HCT116 (cell line): Measurements from ENCODE around the gene C2orf78.

ENCODE experiments used
- EGR1 ChIP-seq: IDR thresholded peaks from 2 replicates; pipeline ENCODE4 v1.6.1; 2012; ENCODE audit warnings: low read depth
- ELF1 ChIP-seq: IDR thresholded peaks from 2 replicates; pipeline ENCODE4 v1.6.1; 2012; ENCODE audit warnings: low read depth, borderline replicate concordance
- EZH2 ChIP-seq: fragments of 200-600 bp; sonication (generic); IDR thresholded peaks from 2 replicates; pipeline ENCODE4 v1.6.1; 2017; ENCODE audit warnings: antibody characterized with exemption, mixed run types
- EZH2phosphoT487 ChIP-seq: fragments of 200-600 bp; IDR thresholded peaks from 2 replicates; pipeline ENCODE4 v1.6.1; 2018; ENCODE audit warnings: antibody characterized with exemption, borderline replicate concordance
- JUND ChIP-seq: IDR thresholded peaks from 2 replicates; pipeline ENCODE4 v1.6.1; 2012
- POLR2A ChIP-seq: IDR thresholded peaks from 2 replicates; pipeline ENCODE4 v1.7.0; 2011; ENCODE audit warnings: borderline replicate concordance; ENCODE audit not compliant: insufficient read depth, insufficient read length; ENCODE audit errors: extremely low read depth
- POLR2AphosphoS5 ChIP-seq: IDR thresholded peaks from 2 replicates; pipeline ENCODE4 v1.6.1; 2011; ENCODE audit warnings: mild to moderate bottlenecking, low read depth, low read length, moderate library complexity
- YY1 ChIP-seq: IDR thresholded peaks from 2 replicates; pipeline ENCODE4 v1.6.1; 2011; ENCODE audit warnings: low read length, low read depth, moderate library complexity, mild to moderate bottlenecking; ENCODE audit not compliant: insufficient replicate concordance; ENCODE audit errors: extremely low read depth
- ZFX ChIP-seq: fragments of 450-650 bp; IDR thresholded peaks from 2 replicates; pipeline ENCODE4 v1.6.1; 2017
- TF ChIP-seq, protein P1 (sequence below), 3 experiments: fragments of 200-600 bp in 1 of 3; sonication (generic) in 1 of 3; IDR thresholded peaks in 2 of 3; conservative IDR thresholded peaks in 1 of 3; 2 replicates each; pipeline ENCODE4 v1.5.1; 2012 to 2017; ENCODE audit warnings: low read depth in 2 of 3, low read length in 2 of 3, antibody characterized with exemption in 1 of 3, borderline replicate concordance in 1 of 3, control low read depth in 1 of 3, mild to moderate bottlenecking in 1 of 3, mixed read lengths in 1 of 3, mixed run types in 1 of 3, moderate library complexity in 1 of 3; ENCODE audit not compliant: insufficient read depth in 1 of 3
- TF ChIP-seq, protein P2 (sequence below): IDR thresholded peaks from 2 replicates; pipeline ENCODE4 v1.6.1; 2012
- TF ChIP-seq, protein P3 (sequence below): IDR thresholded peaks from 2 replicates; pipeline ENCODE4 v1.6.1; 2011; ENCODE audit warnings: mild to moderate bottlenecking, low read length, moderate library complexity; ENCODE audit not compliant: insufficient replicate concordance; ENCODE audit errors: extremely low read depth
- TF ChIP-seq, protein P4 (sequence below): IDR thresholded peaks from 2 replicates; pipeline ENCODE4 v1.6.1; 2012; ENCODE audit warnings: low read depth

DNA sequence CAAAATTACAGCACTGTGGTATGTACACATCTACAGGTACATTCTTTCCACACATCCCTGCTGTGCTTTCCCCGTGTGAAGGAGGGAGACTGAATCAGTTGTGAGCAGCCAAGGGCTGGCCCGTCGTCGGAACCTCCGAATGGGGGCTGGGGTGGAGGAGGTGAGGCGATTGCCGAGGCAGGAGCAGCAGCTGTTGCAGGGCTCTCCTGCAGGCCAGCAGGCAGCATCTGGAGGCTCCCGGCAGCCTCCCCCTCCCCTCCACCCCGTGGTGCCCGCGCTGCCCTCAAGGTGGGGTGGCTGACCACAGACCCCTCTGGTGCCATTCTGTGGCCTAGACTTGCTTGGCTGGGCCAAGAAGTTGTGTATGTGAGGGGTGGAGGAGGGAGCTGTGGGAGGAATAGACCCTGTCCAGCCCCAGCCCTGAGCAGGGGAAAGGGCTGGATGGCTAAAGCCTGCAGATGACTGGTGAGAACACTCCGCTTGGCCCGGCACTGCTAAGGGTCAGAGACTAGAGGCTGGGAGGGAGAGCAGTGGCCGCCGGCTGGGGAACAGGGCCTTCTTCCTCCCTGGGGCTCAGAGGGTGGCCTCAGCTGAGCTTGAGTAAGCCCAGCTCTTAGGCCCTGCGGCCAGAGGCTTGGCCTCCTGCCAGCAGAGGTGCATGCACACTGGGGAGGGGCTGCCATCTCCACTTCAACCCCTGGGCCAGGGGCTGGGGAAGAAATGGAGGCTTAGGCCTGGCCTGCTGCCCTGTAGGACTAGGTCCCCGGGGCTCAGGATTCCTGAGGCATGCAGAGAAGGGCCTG lies 52.4 kb downstream of the C2orf78 start:
- no peak for TF ChIP-seq EGR1
- TF ChIP-seq, protein P1, sequence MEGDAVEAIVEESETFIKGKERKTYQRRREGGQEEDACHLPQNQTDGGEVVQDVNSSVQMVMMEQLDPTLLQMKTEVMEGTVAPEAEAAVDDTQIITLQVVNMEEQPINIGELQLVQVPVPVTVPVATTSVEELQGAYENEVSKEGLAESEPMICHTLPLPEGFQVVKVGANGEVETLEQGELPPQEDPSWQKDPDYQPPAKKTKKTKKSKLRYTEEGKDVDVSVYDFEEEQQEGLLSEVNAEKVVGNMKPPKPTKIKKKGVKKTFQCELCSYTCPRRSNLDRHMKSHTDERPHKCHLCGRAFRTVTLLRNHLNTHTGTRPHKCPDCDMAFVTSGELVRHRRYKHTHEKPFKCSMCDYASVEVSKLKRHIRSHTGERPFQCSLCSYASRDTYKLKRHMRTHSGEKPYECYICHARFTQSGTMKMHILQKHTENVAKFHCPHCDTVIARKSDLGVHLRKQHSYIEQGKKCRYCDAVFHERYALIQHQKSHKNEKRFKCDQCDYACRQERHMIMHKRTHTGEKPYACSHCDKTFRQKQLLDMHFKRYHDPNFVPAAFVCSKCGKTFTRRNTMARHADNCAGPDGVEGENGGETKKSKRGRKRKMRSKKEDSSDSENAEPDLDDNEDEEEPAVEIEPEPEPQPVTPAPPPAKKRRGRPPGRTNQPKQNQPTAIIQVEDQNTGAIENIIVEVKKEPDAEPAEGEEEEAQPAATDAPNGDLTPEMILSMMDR (IDR thresholded peaks at IDR 0.05 in 2 of 3, conservative IDR thresholded peaks at IDR 0.05 in 1 of 3; ENCODE audit: borderline replicate concordance in 1 of 3, insufficient read depth in 1 of 3, low read depth in 2 of 3, low read length in 2 of 3) = no peak
- TF ChIP-seq EZH2phosphoT487 = no peak
- TF ChIP-seq POLR2A = no peak
- TF ChIP-seq, protein P2, sequence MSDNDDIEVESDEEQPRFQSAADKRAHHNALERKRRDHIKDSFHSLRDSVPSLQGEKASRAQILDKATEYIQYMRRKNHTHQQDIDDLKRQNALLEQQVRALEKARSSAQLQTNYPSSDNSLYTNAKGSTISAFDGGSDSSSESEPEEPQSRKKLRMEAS = no peak
- TF ChIP-seq EZH2 = no peak
- TF ChIP-seq, protein P3, sequence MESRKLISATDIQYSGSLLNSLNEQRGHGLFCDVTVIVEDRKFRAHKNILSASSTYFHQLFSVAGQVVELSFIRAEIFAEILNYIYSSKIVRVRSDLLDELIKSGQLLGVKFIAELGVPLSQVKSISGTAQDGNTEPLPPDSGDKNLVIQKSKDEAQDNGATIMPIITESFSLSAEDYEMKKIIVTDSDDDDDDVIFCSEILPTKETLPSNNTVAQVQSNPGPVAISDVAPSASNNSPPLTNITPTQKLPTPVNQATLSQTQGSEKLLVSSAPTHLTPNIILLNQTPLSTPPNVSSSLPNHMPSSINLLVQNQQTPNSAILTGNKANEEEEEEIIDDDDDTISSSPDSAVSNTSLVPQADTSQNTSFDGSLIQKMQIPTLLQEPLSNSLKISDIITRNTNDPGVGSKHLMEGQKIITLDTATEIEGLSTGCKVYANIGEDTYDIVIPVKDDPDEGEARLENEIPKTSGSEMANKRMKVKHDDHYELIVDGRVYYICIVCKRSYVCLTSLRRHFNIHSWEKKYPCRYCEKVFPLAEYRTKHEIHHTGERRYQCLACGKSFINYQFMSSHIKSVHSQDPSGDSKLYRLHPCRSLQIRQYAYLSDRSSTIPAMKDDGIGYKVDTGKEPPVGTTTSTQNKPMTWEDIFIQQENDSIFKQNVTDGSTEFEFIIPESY = no peak
- TF ChIP-seq YY1 = no peak
- no peak for TF ChIP-seq POLR2AphosphoS5
- TF ChIP-seq, protein P4, sequence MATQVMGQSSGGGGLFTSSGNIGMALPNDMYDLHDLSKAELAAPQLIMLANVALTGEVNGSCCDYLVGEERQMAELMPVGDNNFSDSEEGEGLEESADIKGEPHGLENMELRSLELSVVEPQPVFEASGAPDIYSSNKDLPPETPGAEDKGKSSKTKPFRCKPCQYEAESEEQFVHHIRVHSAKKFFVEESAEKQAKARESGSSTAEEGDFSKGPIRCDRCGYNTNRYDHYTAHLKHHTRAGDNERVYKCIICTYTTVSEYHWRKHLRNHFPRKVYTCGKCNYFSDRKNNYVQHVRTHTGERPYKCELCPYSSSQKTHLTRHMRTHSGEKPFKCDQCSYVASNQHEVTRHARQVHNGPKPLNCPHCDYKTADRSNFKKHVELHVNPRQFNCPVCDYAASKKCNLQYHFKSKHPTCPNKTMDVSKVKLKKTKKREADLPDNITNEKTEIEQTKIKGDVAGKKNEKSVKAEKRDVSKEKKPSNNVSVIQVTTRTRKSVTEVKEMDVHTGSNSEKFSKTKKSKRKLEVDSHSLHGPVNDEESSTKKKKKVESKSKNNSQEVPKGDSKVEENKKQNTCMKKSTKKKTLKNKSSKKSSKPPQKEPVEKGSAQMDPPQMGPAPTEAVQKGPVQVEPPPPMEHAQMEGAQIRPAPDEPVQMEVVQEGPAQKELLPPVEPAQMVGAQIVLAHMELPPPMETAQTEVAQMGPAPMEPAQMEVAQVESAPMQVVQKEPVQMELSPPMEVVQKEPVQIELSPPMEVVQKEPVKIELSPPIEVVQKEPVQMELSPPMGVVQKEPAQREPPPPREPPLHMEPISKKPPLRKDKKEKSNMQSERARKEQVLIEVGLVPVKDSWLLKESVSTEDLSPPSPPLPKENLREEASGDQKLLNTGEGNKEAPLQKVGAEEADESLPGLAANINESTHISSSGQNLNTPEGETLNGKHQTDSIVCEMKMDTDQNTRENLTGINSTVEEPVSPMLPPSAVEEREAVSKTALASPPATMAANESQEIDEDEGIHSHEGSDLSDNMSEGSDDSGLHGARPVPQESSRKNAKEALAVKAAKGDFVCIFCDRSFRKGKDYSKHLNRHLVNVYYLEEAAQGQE = no peak
- no peak for TF ChIP-seq JUND
- no peak for TF ChIP-seq ZFX
- no peak for TF ChIP-seq ELF1
